Body of pancreas (tissue), 4 donors: ENCODE data around the gene RARB.

Source experiments
- POLR2A ChIP-seq, 3 donors: fragments of 450-650 bp; IDR thresholded peaks; one replicate each; pipeline ENCODE4 v1.6.1; 2016; ENCODE audit warnings: antibody characterized with exemption in 3 of 3, mild to moderate bottlenecking in 2 of 3
- TF ChIP-seq, protein P1 (sequence below), 7 experiments: fragments of 450-650 bp in 4 of 7; fragments of 200-600 bp in 3 of 7; sonication (generic) in 3 of 7; IDR thresholded peaks; one replicate each; pipeline ENCODE4 v1.5.1; 2016 to 2019; ENCODE audit warnings: antibody characterized with exemption in 7 of 7

DNA sequence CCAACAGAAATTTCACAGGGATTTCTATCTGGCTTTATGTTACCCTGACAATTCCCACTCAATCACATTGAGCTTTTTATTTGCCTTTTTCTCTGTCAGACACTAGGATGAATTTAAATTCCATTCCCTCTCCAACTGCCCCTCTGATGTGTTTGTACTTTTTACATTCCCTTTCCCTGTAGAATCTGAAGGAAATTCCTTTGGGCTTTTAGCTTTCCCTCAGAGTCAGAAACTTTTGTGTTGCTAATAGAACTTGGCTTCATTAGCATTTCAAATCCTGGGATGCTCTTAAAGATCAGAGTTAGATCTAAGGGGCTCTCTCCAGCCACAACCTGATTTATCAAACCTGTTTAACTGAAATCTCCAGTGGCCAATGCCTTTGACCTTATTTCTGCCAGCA, 7.9 kb upstream of the RARB start:
- TF ChIP-seq, protein P1, sequence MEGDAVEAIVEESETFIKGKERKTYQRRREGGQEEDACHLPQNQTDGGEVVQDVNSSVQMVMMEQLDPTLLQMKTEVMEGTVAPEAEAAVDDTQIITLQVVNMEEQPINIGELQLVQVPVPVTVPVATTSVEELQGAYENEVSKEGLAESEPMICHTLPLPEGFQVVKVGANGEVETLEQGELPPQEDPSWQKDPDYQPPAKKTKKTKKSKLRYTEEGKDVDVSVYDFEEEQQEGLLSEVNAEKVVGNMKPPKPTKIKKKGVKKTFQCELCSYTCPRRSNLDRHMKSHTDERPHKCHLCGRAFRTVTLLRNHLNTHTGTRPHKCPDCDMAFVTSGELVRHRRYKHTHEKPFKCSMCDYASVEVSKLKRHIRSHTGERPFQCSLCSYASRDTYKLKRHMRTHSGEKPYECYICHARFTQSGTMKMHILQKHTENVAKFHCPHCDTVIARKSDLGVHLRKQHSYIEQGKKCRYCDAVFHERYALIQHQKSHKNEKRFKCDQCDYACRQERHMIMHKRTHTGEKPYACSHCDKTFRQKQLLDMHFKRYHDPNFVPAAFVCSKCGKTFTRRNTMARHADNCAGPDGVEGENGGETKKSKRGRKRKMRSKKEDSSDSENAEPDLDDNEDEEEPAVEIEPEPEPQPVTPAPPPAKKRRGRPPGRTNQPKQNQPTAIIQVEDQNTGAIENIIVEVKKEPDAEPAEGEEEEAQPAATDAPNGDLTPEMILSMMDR (IDR thresholded peaks at IDR 0.05), result no peak
- TF ChIP-seq POLR2A (IDR thresholded peaks at IDR 0.05), result no peak
